Hepatocyte (in vitro differentiated cells): Measurements from ENCODE around the gene CIAPIN1.

Experiments used
- EZH2 ChIP-seq: fragments of 200-600 bp; sonication (generic); IDR thresholded peaks from 2 replicates; pipeline ENCODE4 v1.6.1; 2016; ENCODE audit warnings: antibody characterized with exemption, mild to moderate bottlenecking, borderline replicate concordance
- EZH2phosphoT487 ChIP-seq: fragments of 200-600 bp; sonication (generic); IDR thresholded peaks from one replicate; pipeline ENCODE4 v1.6.1; 2018; ENCODE audit warnings: antibody characterized with exemption, mild to moderate bottlenecking, low read depth, moderate library complexity; ENCODE audit not compliant: unreplicated experiment, severe bottlenecking
- TF ChIP-seq, protein P1 (sequence below): fragments of 200-600 bp; sonication (generic); IDR thresholded peaks from 2 replicates; pipeline ENCODE4 v1.5.1; 2016; ENCODE audit warnings: antibody characterized with exemption, mild to moderate bottlenecking; ENCODE audit not compliant: poor library complexity

DNA sequence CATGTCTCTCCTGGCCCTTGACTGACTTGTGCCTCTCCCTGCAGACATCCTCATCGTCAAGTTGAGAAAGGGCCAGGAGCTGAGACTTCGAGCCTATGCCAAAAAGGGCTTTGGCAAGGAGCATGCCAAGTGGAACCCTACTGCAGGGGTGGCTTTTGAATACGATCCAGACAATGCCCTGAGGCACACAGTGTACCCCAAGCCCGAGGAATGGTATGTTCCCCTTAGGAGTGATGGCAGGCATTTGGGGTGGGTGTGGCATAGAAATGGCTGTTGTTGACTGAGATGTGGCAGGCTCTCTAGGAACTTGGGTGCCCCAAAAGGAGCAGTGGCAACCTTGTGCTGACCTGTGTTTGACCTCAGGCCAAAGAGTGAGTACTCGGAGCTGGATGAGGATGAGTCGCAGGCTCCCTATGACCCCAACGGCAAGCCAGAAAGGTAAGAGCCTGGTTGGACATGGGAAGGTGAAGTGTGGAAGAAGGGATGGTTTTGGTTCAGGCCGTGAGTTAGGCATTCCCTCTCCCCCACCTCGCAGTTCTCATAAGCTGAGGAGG lies 22.8 kb upstream of the CIAPIN1 start:
- TF ChIP-seq, protein P1, sequence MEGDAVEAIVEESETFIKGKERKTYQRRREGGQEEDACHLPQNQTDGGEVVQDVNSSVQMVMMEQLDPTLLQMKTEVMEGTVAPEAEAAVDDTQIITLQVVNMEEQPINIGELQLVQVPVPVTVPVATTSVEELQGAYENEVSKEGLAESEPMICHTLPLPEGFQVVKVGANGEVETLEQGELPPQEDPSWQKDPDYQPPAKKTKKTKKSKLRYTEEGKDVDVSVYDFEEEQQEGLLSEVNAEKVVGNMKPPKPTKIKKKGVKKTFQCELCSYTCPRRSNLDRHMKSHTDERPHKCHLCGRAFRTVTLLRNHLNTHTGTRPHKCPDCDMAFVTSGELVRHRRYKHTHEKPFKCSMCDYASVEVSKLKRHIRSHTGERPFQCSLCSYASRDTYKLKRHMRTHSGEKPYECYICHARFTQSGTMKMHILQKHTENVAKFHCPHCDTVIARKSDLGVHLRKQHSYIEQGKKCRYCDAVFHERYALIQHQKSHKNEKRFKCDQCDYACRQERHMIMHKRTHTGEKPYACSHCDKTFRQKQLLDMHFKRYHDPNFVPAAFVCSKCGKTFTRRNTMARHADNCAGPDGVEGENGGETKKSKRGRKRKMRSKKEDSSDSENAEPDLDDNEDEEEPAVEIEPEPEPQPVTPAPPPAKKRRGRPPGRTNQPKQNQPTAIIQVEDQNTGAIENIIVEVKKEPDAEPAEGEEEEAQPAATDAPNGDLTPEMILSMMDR, result no peak
- TF ChIP-seq EZH2, result no peak
- no peak for TF ChIP-seq EZH2phosphoT487
